GM23338 (cell line): ENCODE results near the gene HRH2. TPM values are rescaled to one million over a fixed set of nuclear protein-coding genes. Genes with fewer than 3 reads are reported as not detected.

ENCODE experiments used
- ATAC-seq: fragments of 200-7000 bp; cut with Tn5 transposase; 3 replicates; pipeline ENCODE4 v1.9.1; 2020
- DNase-seq: peaks from one replicate; pipeline ENCODE4 v3.0.0-alpha.2; 2015; ENCODE audit warnings: low spot score
- H2AFZ ChIP-seq: fragments of 200-600 bp; sonication (generic); 2 replicates; pipeline ENCODE4 v1.8.0; 2016; ENCODE audit warnings: antibody characterized with exemption, mild to moderate bottlenecking, moderate library complexity
- H3F3A ChIP-seq: fragments of 200-600 bp; sonication (generic); replicated peaks from 2 replicates; pipeline ENCODE4 v1.8.0; 2017; ENCODE audit warnings: antibody characterized with exemption, mixed run types, low read depth
- H3K27ac ChIP-seq: fragments of 200-600 bp; sonication (generic); 2 replicates; pipeline ENCODE4 v1.6.1; 2016; ENCODE audit warnings: low read depth
- H3K27me3 ChIP-seq: fragments of 200-600 bp; sonication (generic); 2 replicates; pipeline ENCODE4 v1.8.0; 2016; ENCODE audit warnings: mild to moderate bottlenecking, mixed run types, moderate library complexity; ENCODE audit not compliant: insufficient read depth
- H3K36me3 ChIP-seq: fragments of 200-600 bp; sonication (generic); 2 replicates; pipeline ENCODE4 v1.8.0; 2016; ENCODE audit warnings: mild to moderate bottlenecking; ENCODE audit not compliant: insufficient read depth
- H3K4me1 ChIP-seq: fragments of 200-600 bp; sonication (generic); 2 replicates; pipeline ENCODE4 v1.8.0; 2016; ENCODE audit warnings: mild to moderate bottlenecking, moderate library complexity; ENCODE audit not compliant: insufficient read depth
- H3K4me2 ChIP-seq: fragments of 200-600 bp; sonication (generic); 2 replicates; pipeline ENCODE4 v1.7.1; 2017; ENCODE audit warnings: mixed run types
- H3K4me3 ChIP-seq: fragments of 200-600 bp; sonication (generic); 2 replicates; pipeline ENCODE4 v1.6.1; 2016; ENCODE audit warnings: mixed run types
- H3K79me2 ChIP-seq: fragments of 200-600 bp; sonication (generic); replicated peaks from 2 replicates; pipeline ENCODE4 v1.8.0; 2017; ENCODE audit warnings: mild to moderate bottlenecking; ENCODE audit not compliant: insufficient read depth
- H3K9me2 ChIP-seq: fragments of 200-600 bp; sonication (generic); 2 replicates; pipeline ENCODE4 v1.8.0; 2017; ENCODE audit not compliant: insufficient read depth
- H4K20me1 ChIP-seq: fragments of 200-600 bp; sonication (generic); replicated peaks from 2 replicates; pipeline ENCODE4 v1.8.0; 2017; ENCODE audit warnings: mild to moderate bottlenecking; ENCODE audit not compliant: insufficient read depth
- H3K27ac Mint-ChIP-seq: 2 replicates; pipeline ENCODE4 v1.8.0; 2020; ENCODE audit warnings: inconsistent platforms, mild to moderate bottlenecking, moderate library complexity, mixed read lengths
- H3K27me3 Mint-ChIP-seq: 3 replicates; pipeline ENCODE4 v1.8.0; 2022; ENCODE audit warnings: low read depth, mild to moderate bottlenecking, moderate library complexity, mixed read lengths, inconsistent platforms; ENCODE audit not compliant: insufficient read depth, poor library complexity
- H3K36me3 Mint-ChIP-seq: 3 replicates; pipeline ENCODE4 v1.8.0; 2021; ENCODE audit warnings: low read depth, mild to moderate bottlenecking, inconsistent platforms, moderate library complexity, mixed read lengths
- H3K4me1 Mint-ChIP-seq: 3 replicates; pipeline ENCODE4 v1.8.0; 2020; ENCODE audit warnings: mild to moderate bottlenecking, inconsistent platforms, mixed read lengths
- H3K4me3 Mint-ChIP-seq: 3 replicates; pipeline ENCODE4 v1.8.0; 2021; ENCODE audit warnings: moderate library complexity, mild to moderate bottlenecking, inconsistent platforms, mixed read lengths
- H3K9me3 Mint-ChIP-seq: 3 replicates; pipeline ENCODE4 v1.8.0; 2020; ENCODE audit warnings: moderate library complexity, mild to moderate bottlenecking, inconsistent platforms, mixed read lengths
- CREB1 ChIP-seq: fragments of 250-450 bp; sonication (Bioruptor Pico); IDR thresholded peaks from 2 replicates; pipeline ENCODE4 v1.5.0; 2020; ENCODE audit warnings: low read depth, mild to moderate bottlenecking, moderate library complexity
- CTCF ChIP-seq, 2 experiments: fragments of 200-600 bp in 1 of 2; sonication (generic) in 1 of 2; conservative IDR thresholded peaks; 2 replicates each; pipeline versions ENCODE4 v1.5.1 to v1.6.1; 2016 to 2017; ENCODE audit warnings: antibody characterized with exemption in 2 of 2, low read depth in 2 of 2, mild to moderate bottlenecking in 2 of 2, moderate library complexity in 1 of 2
- ETS1 ChIP-seq: IDR thresholded peaks from 2 replicates; pipeline ENCODE4 v1.6.1; 2016; ENCODE audit warnings: antibody characterized with exemption
- EZH2 ChIP-seq: fragments of 200-600 bp; sonication (generic); IDR thresholded peaks from one replicate; pipeline ENCODE4 v1.8.0; 2017; ENCODE audit warnings: antibody characterized with exemption, mild to moderate bottlenecking, low read depth; ENCODE audit not compliant: unreplicated experiment
- JUNB ChIP-seq: IDR thresholded peaks from one replicate; pipeline ENCODE4 v1.6.1; 2016; ENCODE audit warnings: antibody characterized with exemption; ENCODE audit not compliant: unreplicated experiment
- NANOG ChIP-seq: IDR thresholded peaks from 2 replicates; pipeline ENCODE4 v1.6.1; 2016; ENCODE audit warnings: antibody characterized with exemption, borderline replicate concordance
- POLR2AphosphoS5 ChIP-seq: IDR thresholded peaks from 2 replicates; pipeline ENCODE4 v1.6.1; 2016; ENCODE audit warnings: antibody characterized with exemption, low read depth
- STAT1 ChIP-seq: IDR thresholded peaks from one replicate; pipeline ENCODE4 v1.6.1; 2016; ENCODE audit warnings: antibody characterized with exemption; ENCODE audit not compliant: unreplicated experiment
- ZNF114 ChIP-seq: fragments of 250-450 bp; sonication (Bioruptor Pico); IDR thresholded peaks from 2 replicates; pipeline ENCODE4 v1.5.0; 2020; ENCODE audit warnings: mild to moderate bottlenecking, moderate library complexity
- ZNF331 ChIP-seq: fragments of 250-450 bp; sonication (Bioruptor Pico); IDR thresholded peaks from 2 replicates; pipeline ENCODE4 v1.5.0; 2020; ENCODE audit warnings: low read depth, mild to moderate bottlenecking, moderate library complexity
- polyA plus RNA-seq: library from polyadenylated mRNA; unstranded; fragments of >200 nt; fragmentation: Nextera tagmentation; extraction: Ambion mirVana; gene quantifications from 2 replicates; pipeline ENCODE4 v1.2.1, GENCODE V29; 2016
- total RNA-seq: library from RNA; depleted of rRNA; stranded (reverse); fragments of >200 nt; shearing (Covaris generic); gene quantifications from 2 replicates; pipeline ENCODE4 v1.2.3, GENCODE V29; 2014
- TF ChIP-seq, protein P1 (sequence below): fragments of 250-450 bp; sonication (Bioruptor Pico); IDR thresholded peaks from 2 replicates; pipeline ENCODE4 v1.5.0; 2020; ENCODE audit warnings: mild to moderate bottlenecking, moderate library complexity

Gene HRH2
- total and polyA plus RNA-seq, 2 experiments from 2014 or later, result 6.8 to 7.0 TPM

GRCh38 chr5:175746851-175747250 lies 89.0 kb downstream of the HRH2 start:
- Histone ChIP-seq H3K4me2 (0 out of 2 replicates have a peak overlapping the region, but pooled peaks have one; percentile 59), H3K27ac (no peak overlapping the region), H3K79me2 (no peaks in the 10 kb centered on the region), H3K36me3 (no peaks in the 10 kb centered on the region), H3K27me3 (no peaks in the 10 kb centered on the region), H3K9me2 (no peaks in the 10 kb centered on the region), H3F3A (no peaks in the 10 kb centered on the region), H2AFZ (peak overlapping the region; percentile 67), H4K20me1 (no peaks in the 10 kb centered on the region), H3K4me1 (no peaks in the 10 kb centered on the region), H3K4me3 (no peak overlapping the region)
- Mint-ChIP-seq H3K4me1 (peaks cover 11% of the 10 kb centered on the region; the same call in 1 of the 3 replicates), H3K27me3 (peaks cover 7% of the 10 kb centered on the region), H3K9me3 (no peaks in the 10 kb centered on the region), H3K36me3 (no peaks in the 10 kb centered on the region), H3K4me3 (peak overlapping the region; percentile 54), H3K27ac (no peak overlapping the region)
- TF ChIP-seq ETS1 (peak; percentile 90), CREB1 (CRISPR knock-in tag) (peak; percentile 45), POLR2AphosphoS5 (no peak), STAT1 (no peak), ZNF331 (CRISPR knock-in tag) (no peak), JUNB (no peak), EZH2 (no peak)
- peak; percentile 76 for DNase-seq
- ATAC-seq, result peak; percentile 91

DNA sequence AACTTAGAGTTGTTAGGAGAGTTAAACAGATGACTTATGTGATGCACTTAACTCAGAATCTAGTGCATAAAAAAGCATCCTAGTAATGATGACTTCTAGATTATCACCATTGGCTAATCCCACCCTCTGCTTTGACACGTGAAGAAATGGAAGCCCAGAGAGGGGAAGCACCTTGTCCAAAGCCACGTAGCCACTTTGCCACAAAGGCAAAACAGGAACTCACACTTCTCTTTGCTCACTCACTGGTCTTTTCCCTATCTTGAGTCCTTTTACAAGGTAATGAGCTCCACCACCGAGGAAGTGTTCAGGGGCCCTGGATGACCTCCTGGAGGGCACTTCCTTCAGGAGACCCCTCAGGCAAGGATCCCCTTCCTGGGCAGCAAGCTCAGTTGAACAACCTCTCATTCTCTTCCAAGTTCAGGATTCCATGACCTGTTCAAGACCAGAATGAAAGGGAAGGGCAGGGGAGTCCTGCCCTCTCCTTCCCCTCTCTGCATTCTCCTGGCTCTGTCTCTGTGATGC lies 89.7 kb downstream of the HRH2 start:
- Mint-ChIP-seq H3K27ac (no peak overlapping the region), H3K36me3 (no peaks in the 10 kb centered on the region), H3K4me3 (no peak overlapping the region), H3K9me3 (no peaks in the 10 kb centered on the region), H3K27me3 (peaks cover 7% of the 10 kb centered on the region), H3K4me1 (peaks cover 11% of the 10 kb centered on the region; the same call in 1 of the 3 replicates)
- no peaks in the 10 kb centered on the region for H3K36me3 ChIP-seq
- no peaks in the 10 kb centered on the region for H3K4me1 ChIP-seq
- no peaks in the 10 kb centered on the region for H3F3A ChIP-seq
- no peak overlapping the region for H3K4me3 ChIP-seq
- H3K79me2 ChIP-seq, result no peaks in the 10 kb centered on the region
- H4K20me1 ChIP-seq, result no peaks in the 10 kb centered on the region
- no peaks in the 10 kb centered on the region; the same call in 1 of the 2 replicates for H3K9me2 ChIP-seq
- no peak overlapping the region for H3K4me2 ChIP-seq
- no peak overlapping the region for H2AFZ ChIP-seq
- no peak for ATAC-seq
- no peak for DNase-seq
- H3K27ac ChIP-seq, result no peak overlapping the region
- H3K27me3 ChIP-seq, result no peaks in the 10 kb centered on the region
- no peak for TF ChIP-seq CREB1 (CRISPR knock-in tag)
- TF ChIP-seq NANOG, result no peak
- TF ChIP-seq EZH2, result no peak
- no peak for TF ChIP-seq JUNB
- no peak for TF ChIP-seq CTCF (conservative IDR thresholded peaks at IDR 0.05; ENCODE audit: low read depth in 2 of 2)
- no peak for TF ChIP-seq ZNF114 (CRISPR knock-in tag)
- TF ChIP-seq ZNF331 (CRISPR knock-in tag), result no peak
- TF ChIP-seq, protein P1, sequence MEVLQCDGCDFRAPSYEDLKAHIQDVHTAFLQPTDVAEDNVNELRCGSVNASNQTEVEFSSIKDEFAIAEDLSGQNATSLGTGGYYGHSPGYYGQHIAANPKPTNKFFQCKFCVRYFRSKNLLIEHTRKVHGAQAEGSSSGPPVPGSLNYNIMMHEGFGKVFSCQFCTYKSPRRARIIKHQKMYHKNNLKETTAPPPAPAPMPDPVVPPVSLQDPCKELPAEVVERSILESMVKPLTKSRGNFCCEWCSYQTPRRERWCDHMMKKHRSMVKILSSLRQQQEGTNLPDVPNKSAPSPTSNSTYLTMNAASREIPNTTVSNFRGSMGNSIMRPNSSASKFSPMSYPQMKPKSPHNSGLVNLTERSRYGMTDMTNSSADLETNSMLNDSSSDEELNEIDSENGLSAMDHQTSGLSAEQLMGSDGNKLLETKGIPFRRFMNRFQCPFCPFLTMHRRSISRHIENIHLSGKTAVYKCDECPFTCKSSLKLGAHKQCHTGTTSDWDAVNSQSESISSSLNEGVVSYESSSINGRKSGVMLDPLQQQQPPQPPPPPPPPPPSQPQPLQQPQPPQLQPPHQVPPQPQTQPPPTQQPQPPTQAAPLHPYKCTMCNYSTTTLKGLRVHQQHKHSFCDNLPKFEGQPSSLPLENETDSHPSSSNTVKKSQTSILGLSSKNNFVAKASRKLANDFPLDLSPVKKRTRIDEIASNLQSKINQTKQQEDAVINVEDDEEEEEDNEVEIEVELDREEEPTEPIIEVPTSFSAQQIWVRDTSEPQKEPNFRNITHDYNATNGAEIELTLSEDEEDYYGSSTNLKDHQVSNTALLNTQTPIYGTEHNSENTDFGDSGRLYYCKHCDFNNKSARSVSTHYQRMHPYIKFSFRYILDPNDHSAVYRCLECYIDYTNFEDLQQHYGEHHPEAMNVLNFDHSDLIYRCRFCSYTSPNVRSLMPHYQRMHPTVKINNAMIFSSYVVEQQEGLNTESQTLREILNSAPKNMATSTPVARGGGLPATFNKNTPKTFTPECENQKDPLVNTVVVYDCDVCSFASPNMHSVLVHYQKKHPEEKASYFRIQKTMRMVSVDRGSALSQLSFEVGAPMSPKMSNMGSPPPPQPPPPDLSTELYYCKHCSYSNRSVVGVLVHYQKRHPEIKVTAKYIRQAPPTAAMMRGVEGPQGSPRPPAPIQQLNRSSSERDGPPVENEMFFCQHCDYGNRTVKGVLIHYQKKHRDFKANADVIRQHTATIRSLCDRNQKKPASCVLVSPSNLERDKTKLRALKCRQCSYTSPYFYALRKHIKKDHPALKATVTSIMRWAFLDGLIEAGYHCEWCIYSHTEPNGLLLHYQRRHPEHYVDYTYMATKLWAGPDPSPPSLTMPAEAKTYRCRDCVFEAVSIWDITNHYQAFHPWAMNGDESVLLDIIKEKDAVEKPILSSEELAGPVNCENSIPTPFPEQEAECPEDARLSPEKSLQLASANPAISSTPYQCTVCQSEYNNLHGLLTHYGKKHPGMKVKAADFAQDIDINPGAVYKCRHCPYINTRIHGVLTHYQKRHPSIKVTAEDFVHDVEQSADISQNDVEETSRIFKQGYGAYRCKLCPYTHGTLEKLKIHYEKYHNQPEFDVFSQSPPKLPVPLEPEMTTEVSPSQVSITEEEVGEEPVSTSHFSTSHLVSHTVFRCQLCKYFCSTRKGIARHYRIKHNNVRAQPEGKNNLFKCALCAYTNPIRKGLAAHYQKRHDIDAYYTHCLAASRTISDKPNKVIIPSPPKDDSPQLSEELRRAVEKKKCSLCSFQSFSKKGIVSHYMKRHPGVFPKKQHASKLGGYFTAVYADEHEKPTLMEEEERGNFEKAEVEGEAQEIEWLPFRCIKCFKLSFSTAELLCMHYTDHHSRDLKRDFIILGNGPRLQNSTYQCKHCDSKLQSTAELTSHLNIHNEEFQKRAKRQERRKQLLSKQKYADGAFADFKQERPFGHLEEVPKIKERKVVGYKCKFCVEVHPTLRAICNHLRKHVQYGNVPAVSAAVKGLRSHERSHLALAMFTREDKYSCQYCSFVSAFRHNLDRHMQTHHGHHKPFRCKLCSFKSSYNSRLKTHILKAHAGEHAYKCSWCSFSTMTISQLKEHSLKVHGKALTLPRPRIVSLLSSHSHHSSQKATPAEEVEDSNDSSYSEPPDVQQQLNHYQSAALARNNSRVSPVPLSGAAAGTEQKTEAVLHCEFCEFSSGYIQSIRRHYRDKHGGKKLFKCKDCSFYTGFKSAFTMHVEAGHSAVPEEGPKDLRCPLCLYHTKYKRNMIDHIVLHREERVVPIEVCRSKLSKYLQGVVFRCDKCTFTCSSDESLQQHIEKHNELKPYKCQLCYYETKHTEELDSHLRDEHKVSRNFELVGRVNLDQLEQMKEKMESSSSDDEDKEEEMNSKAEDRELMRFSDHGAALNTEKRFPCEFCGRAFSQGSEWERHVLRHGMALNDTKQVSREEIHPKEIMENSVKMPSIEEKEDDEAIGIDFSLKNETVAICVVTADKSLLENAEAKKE (CRISPR knock-in tag), result no peak
- TF ChIP-seq STAT1, result no peak
- TF ChIP-seq ETS1, result no peak
